Endodermal cell (in vitro differentiated cells): Measurements from ENCODE around the gene C19orf12. TPM values are rescaled to one million over a fixed set of nuclear protein-coding genes. Genes with fewer than 3 reads are reported as not detected.

Source experiments
- DNase-seq: peaks from one replicate; pipeline ENCODE4 v3.0.0-alpha.2; 2017
- H3K27ac ChIP-seq: 2 replicates; pipeline ENCODE4 v1.5.1; 2013; ENCODE audit warnings: mild to moderate bottlenecking, low read depth, low read length, moderate library complexity
- H3K27me3 ChIP-seq: 2 replicates; pipeline ENCODE4 v1.6.1; 2013; ENCODE audit warnings: mild to moderate bottlenecking, low read length, moderate library complexity; ENCODE audit not compliant: insufficient read depth, control insufficient read depth, poor library complexity, severe bottlenecking
- H3K36me3 ChIP-seq: 2 replicates; pipeline ENCODE4 v1.7.0; 2013; ENCODE audit warnings: mild to moderate bottlenecking, low read length, moderate library complexity; ENCODE audit not compliant: control insufficient read depth, insufficient read depth
- H3K4me1 ChIP-seq: one replicate; pipeline ENCODE4 v1.7.0; 2013; ENCODE audit warnings: low read length; ENCODE audit not compliant: control insufficient read depth, insufficient read depth
- H3K4me3 ChIP-seq: 2 replicates; pipeline ENCODE4 v1.5.1; 2013; ENCODE audit warnings: mild to moderate bottlenecking, low read length, moderate library complexity
- H3K9ac ChIP-seq: 2 replicates; pipeline ENCODE4 v1.6.1; 2013; ENCODE audit warnings: mild to moderate bottlenecking, low read length, moderate library complexity; ENCODE audit not compliant: poor library complexity, severe bottlenecking; ENCODE audit errors: extremely low read depth
- H3K9me3 ChIP-seq: 2 replicates; pipeline ENCODE4 v1.6.1; 2013; ENCODE audit warnings: mild to moderate bottlenecking, low read length, moderate library complexity; ENCODE audit not compliant: control insufficient read depth
- H3K27ac Mint-ChIP-seq: 2 replicates; pipeline ENCODE4 v1.8.0; 2020; ENCODE audit warnings: mixed read lengths
- H3K27me3 Mint-ChIP-seq: 2 replicates; pipeline ENCODE4 v1.8.0; 2021; ENCODE audit warnings: mild to moderate bottlenecking, mixed read lengths; ENCODE audit not compliant: insufficient read depth
- H3K36me3 Mint-ChIP-seq: 2 replicates; pipeline ENCODE4 v1.8.0; 2020; ENCODE audit warnings: low read depth, mixed read lengths
- H3K4me1 Mint-ChIP-seq: 2 replicates; pipeline ENCODE4 v1.8.0; 2020; ENCODE audit warnings: mixed read lengths
- H3K4me3 Mint-ChIP-seq: 2 replicates; pipeline ENCODE4 v1.8.0; 2020; ENCODE audit warnings: mild to moderate bottlenecking, moderate library complexity, mixed read lengths
- H3K9me3 Mint-ChIP-seq: 2 replicates; pipeline ENCODE4 v1.8.0; 2020; ENCODE audit warnings: mild to moderate bottlenecking, mixed read lengths
- WGBS, 2 experiments: methylation state at CpG; one replicate each; pipeline versions ENCODE4 v1.1.5 to v1.1.7; 2013; ENCODE audit warnings: missing lambda C conversion rate in 2 of 2, mixed read lengths in 1 of 2; ENCODE audit not compliant: insufficient coverage in 1 of 2, insufficient read length in 1 of 2; 5-methylcytosine and 5-hydroxymethylcytosine counted together
- total RNA-seq, 2 donors: library from RNA; stranded (reverse); fragmentation: NEBNext Ultra II Directional in 1 of 2; extraction: Animal tissue kit (Norgen Biotek cat#: 25700) in 1 of 2; gene quantifications; 2 replicates in 1 of 2; 3 replicates in 1 of 2; pipeline ENCODE4 v1.2.1, GENCODE V29; 2021
- TF ChIP-seq, protein P1 (sequence below): fragments of 200-600 bp; sonication (generic); conservative IDR thresholded peaks from 2 replicates; pipeline ENCODE4 v1.5.0; 2021; ENCODE audit warnings: antibody characterized with exemption, mild to moderate bottlenecking

Gene C19orf12
- total RNA-seq, 2 donors from 2014 or later: 18.9 to 22.9 TPM

DNA sequence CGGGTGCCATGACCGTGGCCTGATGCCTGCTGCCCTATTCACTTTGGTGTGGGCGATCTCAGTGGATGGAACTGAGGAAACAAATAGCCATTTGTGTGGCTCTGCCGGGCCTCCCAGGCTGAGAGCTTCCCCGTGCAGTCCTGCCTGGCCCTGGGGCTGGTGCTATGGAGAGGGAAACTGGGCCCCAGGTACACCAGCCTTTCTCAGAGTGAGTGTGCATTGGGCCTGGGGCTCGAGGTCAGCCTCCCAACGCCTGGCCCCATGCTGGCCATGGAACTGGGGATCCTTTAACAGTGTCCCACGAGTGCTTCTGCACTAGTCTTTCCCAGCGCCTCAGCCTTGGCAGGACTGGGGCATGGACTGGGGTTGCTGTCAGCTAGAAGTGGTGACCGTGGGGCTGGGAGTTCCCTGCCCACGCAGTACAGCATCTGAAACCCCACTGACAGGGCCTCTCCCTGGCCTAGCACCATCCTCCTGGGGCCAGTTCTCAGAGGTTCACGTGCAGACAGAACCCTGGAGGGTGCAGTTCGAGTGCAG lies 39.3 kb downstream of the C19orf12 start:
- no peak overlapping the region for H3K27ac Mint-ChIP-seq
- Histone ChIP-seq H3K36me3 (no peaks in the 10 kb centered on the region), H3K9ac (no peak overlapping the region), H3K27me3 (no peaks in the 10 kb centered on the region), H3K9me3 (no peaks in the 10 kb centered on the region), H3K4me1 (no peaks in the 10 kb centered on the region), H3K27ac (no peak overlapping the region), H3K4me3 (no peak overlapping the region)
- H3K4me1 Mint-ChIP-seq: no peaks in the 10 kb centered on the region
- TF ChIP-seq, protein P1, sequence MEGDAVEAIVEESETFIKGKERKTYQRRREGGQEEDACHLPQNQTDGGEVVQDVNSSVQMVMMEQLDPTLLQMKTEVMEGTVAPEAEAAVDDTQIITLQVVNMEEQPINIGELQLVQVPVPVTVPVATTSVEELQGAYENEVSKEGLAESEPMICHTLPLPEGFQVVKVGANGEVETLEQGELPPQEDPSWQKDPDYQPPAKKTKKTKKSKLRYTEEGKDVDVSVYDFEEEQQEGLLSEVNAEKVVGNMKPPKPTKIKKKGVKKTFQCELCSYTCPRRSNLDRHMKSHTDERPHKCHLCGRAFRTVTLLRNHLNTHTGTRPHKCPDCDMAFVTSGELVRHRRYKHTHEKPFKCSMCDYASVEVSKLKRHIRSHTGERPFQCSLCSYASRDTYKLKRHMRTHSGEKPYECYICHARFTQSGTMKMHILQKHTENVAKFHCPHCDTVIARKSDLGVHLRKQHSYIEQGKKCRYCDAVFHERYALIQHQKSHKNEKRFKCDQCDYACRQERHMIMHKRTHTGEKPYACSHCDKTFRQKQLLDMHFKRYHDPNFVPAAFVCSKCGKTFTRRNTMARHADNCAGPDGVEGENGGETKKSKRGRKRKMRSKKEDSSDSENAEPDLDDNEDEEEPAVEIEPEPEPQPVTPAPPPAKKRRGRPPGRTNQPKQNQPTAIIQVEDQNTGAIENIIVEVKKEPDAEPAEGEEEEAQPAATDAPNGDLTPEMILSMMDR: no peak
- H3K4me3 Mint-ChIP-seq: no peak overlapping the region
- WGBS, 2 experiments: 87 to 92% methylated on average over 9 to 13 of the region's 13 CpGs
- no peaks in the 10 kb centered on the region for H3K36me3 Mint-ChIP-seq
- no peaks in the 10 kb centered on the region for H3K9me3 Mint-ChIP-seq
- no peaks in the 10 kb centered on the region for H3K27me3 Mint-ChIP-seq
- DNase-seq: no peak

DNA sequence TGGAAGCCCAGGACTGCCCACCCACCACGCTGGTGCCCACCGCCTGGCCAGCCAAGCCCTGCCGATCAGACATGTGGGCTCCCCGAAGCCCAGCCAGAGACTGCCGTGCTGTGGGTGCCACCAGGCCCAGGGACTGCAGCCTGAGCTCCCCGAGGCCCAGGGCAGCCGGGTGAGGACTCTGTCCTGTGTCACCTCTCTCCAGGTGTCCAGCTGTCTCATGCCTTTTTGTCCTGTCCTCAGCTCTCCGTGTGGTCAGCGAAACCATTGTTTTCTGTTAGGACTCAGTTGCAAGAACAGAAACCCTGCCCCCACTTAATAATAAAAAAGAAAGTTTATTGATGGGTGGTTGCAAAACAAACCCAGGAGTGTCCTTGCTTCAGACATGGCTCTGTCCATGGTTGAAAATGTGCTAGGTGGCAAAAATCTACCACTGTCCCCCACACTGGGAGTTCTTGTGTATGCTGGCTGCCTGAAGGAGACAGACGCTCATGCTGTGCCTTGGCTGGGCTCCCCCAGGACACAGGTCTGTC lies 39.9 kb downstream of the C19orf12 start:
- whole genome bisulfite sequencing, 2 experiments: 90 to 95% methylated on average over 2 to 10 of the region's 10 CpGs
- H3K4me3 Mint-ChIP-seq: no peak overlapping the region
- H3K9ac ChIP-seq: no peak overlapping the region

DNA sequence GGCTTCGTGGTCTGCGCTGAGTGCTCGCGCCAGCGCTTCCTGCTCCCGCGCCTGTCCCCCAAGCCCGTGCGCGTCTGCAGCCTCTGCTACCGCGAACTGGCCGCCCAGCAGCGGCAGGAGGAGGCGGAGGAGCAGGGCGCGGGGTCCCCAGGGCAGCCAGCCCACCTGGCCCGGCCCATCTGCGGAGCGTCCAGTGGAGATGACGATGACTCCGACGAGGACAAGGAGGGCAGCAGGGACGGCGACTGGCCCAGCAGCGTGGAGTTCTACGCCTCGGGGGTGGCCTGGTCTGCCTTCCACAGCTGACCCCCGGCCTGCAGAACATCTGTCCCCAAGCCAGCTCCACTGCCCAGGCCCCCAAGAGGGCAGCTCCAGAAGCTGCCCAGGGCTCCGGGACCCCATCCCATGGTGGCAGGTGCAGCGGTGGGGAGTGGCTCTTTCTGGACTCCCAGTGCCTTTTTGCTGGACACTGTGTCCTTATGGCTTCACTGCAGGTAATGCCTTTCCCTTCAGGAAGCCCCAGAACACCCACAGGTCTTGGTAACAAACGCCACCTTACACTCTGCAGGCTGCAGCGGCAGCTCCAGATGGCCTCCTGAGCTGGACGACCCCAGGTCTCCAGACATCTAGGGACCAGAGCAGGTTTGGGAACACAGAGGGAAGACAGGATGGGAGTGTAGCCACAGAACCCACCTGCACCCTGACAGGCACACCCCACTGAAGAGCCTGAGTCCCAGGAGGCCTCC lies 40.5 kb downstream of the C19orf12 start:
- Mint-ChIP-seq H3K9me3 (no peaks in the 10 kb centered on the region), H3K4me1 (no peaks in the 10 kb centered on the region), H3K27me3 (no peaks in the 10 kb centered on the region), H3K4me3 (no peak overlapping the region), H3K36me3 (no peaks in the 10 kb centered on the region), H3K27ac (no peak overlapping the region)
- TF ChIP-seq, protein P1: no peak
- H3K27me3 ChIP-seq: no peaks in the 10 kb centered on the region
- whole genome bisulfite sequencing, 2 experiments: 96 to 97% methylated on average over 12 to 34 of the region's 34 CpGs
- no peak overlapping the region for H3K4me3 ChIP-seq
- no peaks in the 10 kb centered on the region for H3K36me3 ChIP-seq
- no peaks in the 10 kb centered on the region for H3K9me3 ChIP-seq
- H3K9ac ChIP-seq: no peak overlapping the region
- no peak for DNase-seq
- H3K4me1 ChIP-seq: no peaks in the 10 kb centered on the region
- no peak overlapping the region for H3K27ac ChIP-seq

More for the DNA sequence above, 39.9 kb downstream of the C19orf12 start:
- H3K27ac Mint-ChIP-seq: no peak overlapping the region
- H3K27me3 ChIP-seq: no peaks in the 10 kb centered on the region
- no peaks in the 10 kb centered on the region for H3K9me3 ChIP-seq
- no peaks in the 10 kb centered on the region for H3K36me3 ChIP-seq
- H3K27ac ChIP-seq: no peak overlapping the region
- H3K4me3 ChIP-seq: no peak overlapping the region
- no peaks in the 10 kb centered on the region for H3K4me1 Mint-ChIP-seq
- H3K36me3 Mint-ChIP-seq: no peaks in the 10 kb centered on the region
- H3K9me3 Mint-ChIP-seq: no peaks in the 10 kb centered on the region
- no peak for DNase-seq
- TF ChIP-seq, protein P1: no peak
- no peaks in the 10 kb centered on the region for H3K4me1 ChIP-seq
- H3K27me3 Mint-ChIP-seq: no peaks in the 10 kb centered on the region
